Transverse colon (tissue), 4 donors: ENCODE results near the gene SMIM28.

Experiments
- CTCF ChIP-seq, 5 experiments: fragments of 200-600 bp in 3 of 5; fragments of 450-650 bp in 2 of 5; sonication (generic) in 3 of 5; IDR thresholded peaks; 1 replicate in 2 of 5; 2 replicates in 3 of 5; pipeline ENCODE4 v1.5.1; 2016 to 2017; ENCODE audit warnings: antibody characterized with exemption in 5 of 5, inconsistent platforms in 3 of 5, mild to moderate bottlenecking in 2 of 5, moderate library complexity in 1 of 5
- EP300 ChIP-seq: sonication (generic); formaldehyde crosslinking; IDR thresholded peaks from one replicate; pipeline ENCODE4 v1.6.1; 2017; ENCODE audit warnings: antibody characterized with exemption, low read depth
- POLR2A ChIP-seq: fragments of 450-650 bp; IDR thresholded peaks from one replicate; pipeline ENCODE4 v1.6.1; 2016; ENCODE audit warnings: antibody characterized with exemption, mild to moderate bottlenecking, moderate library complexity
- POLR2AphosphoS5 ChIP-seq, 3 donors: sonication (generic); formaldehyde crosslinking; IDR thresholded peaks; one replicate each; pipeline ENCODE4 v1.6.1; 2016; ENCODE audit warnings: antibody characterized with exemption in 3 of 3

DNA sequence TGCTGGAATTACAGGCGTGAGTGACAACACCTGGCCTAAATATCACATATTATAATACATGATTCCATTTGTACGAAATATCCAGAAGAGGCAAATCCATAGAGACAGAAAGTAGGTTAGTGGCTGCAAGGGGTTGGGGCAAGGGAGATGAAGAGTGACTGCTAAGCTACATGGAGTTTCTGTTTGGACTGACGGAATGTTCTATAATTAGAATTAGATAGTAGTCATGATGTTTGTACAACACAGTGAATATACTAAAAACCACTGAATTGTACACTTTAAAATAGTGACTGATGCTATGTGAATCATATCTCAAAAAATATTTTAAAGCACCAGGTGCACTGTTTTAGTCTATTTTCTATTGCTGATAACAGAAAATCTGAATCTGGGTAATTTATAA lies 22.6 kb downstream of the SMIM28 start:
- TF ChIP-seq POLR2A (no peak), CTCF (IDR thresholded peaks at IDR 0.05) (no peak), EP300 (no peak), POLR2AphosphoS5 (IDR thresholded peaks at IDR 0.05) (no peak)
